ENCODE results near the gene TMEM247.

- TF ChIP-seq CTCF (IDR thresholded peaks at IDR 0.05) = no peak
- no peak for TF ChIP-seq POLR2A (IDR thresholded peaks at IDR 0.05)
Observed at GRCh38 chr2:46482490-46482889, 3.1 kb downstream of the TMEM247 start.
